ENCODE data around the gene NRAP. TPM values are rescaled to one million over a fixed set of nuclear protein-coding genes. Genes with fewer than 3 reads are reported as not detected.

Gene NRAP
- total and polyA plus RNA-seq, 7 donors = 41.4 to 2,239 (median 1,429) TPM

- TF ChIP-seq CTCF (IDR thresholded peaks at IDR 0.05) = no peak
- Histone ChIP-seq H3K36me3 (ENCODE audit: insufficient read depth in 1 of 2, low read depth in 1 of 2) (peaks cover 3 to 91% of the 10 kb centered on the region in 2 donors), H3K27me3 (ENCODE audit: insufficient read depth in 3 of 3, low read length in 2 of 3) (no peaks in the 10 kb centered on the region), H3K4me1 (peaks cover 77% of the 10 kb centered on the region), H3K27ac (peak overlapping the region; percentile 81), H3K4me3 (no peak overlapping the region), H3K9me3 (no peaks in the 10 kb centered on the region)
- WGBS, 3 donors = 25 to 39% (median 27%) methylated on average over 6 of the region's 6 CpGs
- no peak for DNase-seq
- ATAC-seq = peak; percentile 46 to 66 (median 58)
- intact Hi-C loops (cut with DNase I) = no loop called here
These were observed 36.0 kb downstream of the NRAP start for GRCh38 chr10:113627836-113628235.

DNA sequence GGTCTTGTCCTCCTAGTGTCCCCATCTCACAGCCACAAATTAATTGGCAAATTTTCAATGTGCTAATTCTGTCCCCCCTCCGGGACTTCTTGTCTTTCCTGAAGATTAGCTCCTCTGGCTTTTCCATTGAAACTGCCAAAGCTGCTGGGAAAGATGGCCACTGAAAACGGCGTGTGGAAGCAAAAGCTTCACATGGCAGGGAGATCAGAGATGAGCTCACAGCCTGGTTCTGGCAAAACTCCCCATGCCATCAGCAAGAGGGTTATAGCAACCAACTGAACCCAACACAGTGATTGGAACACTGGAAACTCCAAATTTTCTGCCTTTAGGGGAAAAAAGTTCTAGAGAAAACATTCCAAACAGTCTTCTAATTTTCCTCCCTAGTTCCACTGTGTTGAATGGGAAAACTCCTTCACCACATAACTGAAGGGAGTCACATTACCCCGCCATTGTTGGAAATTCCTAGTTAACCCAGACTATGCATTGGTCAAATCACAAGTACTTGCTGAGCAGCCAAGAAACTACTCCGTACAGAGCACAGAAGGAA lies 37.0 kb downstream of the NRAP start:
- Histone ChIP-seq H3K4me1 (peaks cover 82% of the 10 kb centered on the region), H3K27me3 (ENCODE audit: insufficient read depth in 3 of 3, low read length in 2 of 3) (no peaks in the 10 kb centered on the region), H3K4me3 (no peak overlapping the region), H3K27ac (peak overlapping the region; percentile 81), H3K36me3 (ENCODE audit: insufficient read depth in 1 of 2, low read depth in 1 of 2) (peaks cover 3 to 91% of the 10 kb centered on the region in 2 donors), H3K9me3 (no peaks in the 10 kb centered on the region)
- DNase-seq (no peak), ATAC-seq (peak in 3 of 4 donors; percentile 30 to 48 (median 37))
- 12 to 16% (median 14%) methylated on average over 5 of the region's 5 CpGs for WGBS, 3 donors
- no peak for TF ChIP-seq CTCF (IDR thresholded peaks at IDR 0.05)
- intact Hi-C loops (cut with DNase I) = no loop called here

DNA sequence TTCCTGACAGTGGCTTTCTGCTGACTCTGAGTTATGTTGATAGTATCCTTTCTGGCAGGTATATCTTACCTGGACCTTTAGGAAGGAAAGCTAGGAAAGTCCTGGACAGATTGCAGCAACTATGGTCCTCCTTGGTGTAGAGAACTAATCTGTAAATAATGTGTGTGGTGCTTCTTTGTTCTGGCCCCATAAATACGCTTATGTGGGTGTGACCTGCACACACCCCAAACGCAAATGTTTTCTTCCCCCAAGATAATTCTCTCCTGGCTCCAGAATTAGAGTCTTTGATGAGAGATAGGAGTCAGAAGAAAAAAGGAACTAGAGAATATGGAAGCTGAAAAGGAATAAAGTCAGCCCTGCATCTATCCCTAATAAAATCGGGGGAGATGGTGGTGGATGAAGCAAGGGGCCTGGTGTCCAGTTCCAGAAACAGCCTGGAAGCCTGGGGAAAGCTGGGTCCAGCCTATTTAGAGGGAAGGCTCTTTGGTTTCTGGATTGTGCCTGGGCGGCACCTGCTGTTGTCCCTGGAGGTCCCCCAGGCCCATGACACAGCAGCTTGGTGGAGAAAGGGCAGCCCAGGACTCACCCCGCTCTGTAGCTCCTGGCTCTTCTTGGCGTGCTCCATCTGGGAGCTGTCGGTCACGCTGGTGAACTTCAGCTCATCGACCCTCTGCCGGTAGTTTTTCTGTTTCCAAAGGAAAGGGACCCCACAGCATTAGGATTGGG lies 38.2 kb downstream of the NRAP start:
- Histone ChIP-seq H3K9me3 (no peaks in the 10 kb centered on the region), H3K36me3 (ENCODE audit: insufficient read depth in 1 of 2, low read depth in 1 of 2) (peaks cover 3 to 91% of the 10 kb centered on the region in 2 donors), H3K4me3 (no peak overlapping the region), H3K4me1 (peaks cover 82% of the 10 kb centered on the region), H3K27ac (peak overlapping the region; percentile 81), H3K27me3 (ENCODE audit: insufficient read depth in 3 of 3, low read length in 2 of 3) (no peaks in the 10 kb centered on the region)
- intact Hi-C loops (cut with DNase I) = no loop called here
- no peak for TF ChIP-seq CTCF (IDR thresholded peaks at IDR 0.05)
- 36 to 45% (median 42%) methylated on average over 10 of the region's 10 CpGs for WGBS, 3 donors
- peak; percentile 42 to 88 for DNase-seq
- ATAC-seq = peak; percentile 74 to 83 (median 78)

GRCh38 chr10:113622831-113623230 lies 41.0 kb downstream of the NRAP start:
- Histone ChIP-seq H3K36me3 (ENCODE audit: insufficient read depth in 1 of 2, low read depth in 1 of 2) (peaks cover 0 to 86% of the 10 kb centered on the region in 2 donors), H3K4me3 (no peak overlapping the region), H3K27me3 (ENCODE audit: insufficient read depth in 3 of 3, low read length in 2 of 3) (no peaks in the 10 kb centered on the region), H3K4me1 (peaks cover 68% of the 10 kb centered on the region), H3K27ac (peak overlapping the region; percentile 81), H3K9me3 (no peaks in the 10 kb centered on the region)
- ATAC-seq = no peak
- intact Hi-C loops (cut with DNase I) = no loop called here
- WGBS, 3 donors = 66 to 80% (median 71%) methylated on average over 4 of the region's 4 CpGs
- DNase-seq = no peak
- no peak for TF ChIP-seq CTCF (IDR thresholded peaks at IDR 0.05)
